ENCODE data around the gene CPSF3.
"Not testable (repeated sequence)": the region's sequence is repeated elsewhere in the genome, so short reads cannot be mapped to it uniquely, and the experiment has no call there.

- not testable (repeated sequence) for TF ChIP-seq CTBP1 (IDR thresholded peaks at IDR 0.05; ENCODE audit: borderline replicate concordance); TARDBP (IDR thresholded peaks at IDR 0.05); BHLHE40 (IDR thresholded peaks at IDR 0.05; ENCODE audit: borderline replicate concordance); SP1 (IDR thresholded peaks at IDR 0.05)
Measured at GRCh38 chr2:9398251-9398650, 25.2 kb upstream of the CPSF3 start.

Data from HEK293T (cell line).